ENCODE measurements around the gene ARHGEF4. TPM values are rescaled to one million over a fixed set of nuclear protein-coding genes. Genes with fewer than 3 reads are reported as not detected.

Gene ARHGEF4
- polyA plus RNA-seq, 3 donors, result 0.05 TPM; not detected in 2

- Mint-ChIP-seq H3K4me3 (no peak overlapping the region), H3K36me3 (no peaks in the 10 kb centered on the region), H3K4me1 (no peaks in the 10 kb centered on the region), H3K9me3 (peaks cover 5 to 16% (median 11%) of the 10 kb centered on the region in 7 donors), H3K27me3 (ENCODE audit: low read depth in 3 of 3) (peaks cover 9 to 25% (median 24%) of the 10 kb centered on the region in 3 donors), H3K27ac (no peak overlapping the region)
- DNase-seq, result no peak
- no peak overlapping the region for H3K27ac ChIP-seq (ENCODE audit: low read depth in 1 of 2, low read length in 2 of 2)
- H3K4me3 ChIP-seq (replicated peaks in 1 of 3; ENCODE audit: low read depth in 2 of 3, low read length in 3 of 3), result no peak overlapping the region
- H3K36me3 ChIP-seq (replicated peaks in 1 of 2; ENCODE audit: control insufficient read depth in 1 of 2, insufficient read depth in 2 of 2, low read length in 2 of 2), result no peaks in the 10 kb centered on the region
- no peaks in the 10 kb centered on the region for H3K4me1 ChIP-seq (ENCODE audit: control insufficient read depth in 1 of 2, insufficient read depth in 2 of 2, low read length in 2 of 2)
- no peak overlapping the region for H3K9ac ChIP-seq (ENCODE audit: insufficient read depth, low read length, poor library complexity, severe bottlenecking)
- no peaks in the 10 kb centered on the region for H4K20me1 ChIP-seq (ENCODE audit: insufficient read depth, low read length)
- TF ChIP-seq, protein P1, sequence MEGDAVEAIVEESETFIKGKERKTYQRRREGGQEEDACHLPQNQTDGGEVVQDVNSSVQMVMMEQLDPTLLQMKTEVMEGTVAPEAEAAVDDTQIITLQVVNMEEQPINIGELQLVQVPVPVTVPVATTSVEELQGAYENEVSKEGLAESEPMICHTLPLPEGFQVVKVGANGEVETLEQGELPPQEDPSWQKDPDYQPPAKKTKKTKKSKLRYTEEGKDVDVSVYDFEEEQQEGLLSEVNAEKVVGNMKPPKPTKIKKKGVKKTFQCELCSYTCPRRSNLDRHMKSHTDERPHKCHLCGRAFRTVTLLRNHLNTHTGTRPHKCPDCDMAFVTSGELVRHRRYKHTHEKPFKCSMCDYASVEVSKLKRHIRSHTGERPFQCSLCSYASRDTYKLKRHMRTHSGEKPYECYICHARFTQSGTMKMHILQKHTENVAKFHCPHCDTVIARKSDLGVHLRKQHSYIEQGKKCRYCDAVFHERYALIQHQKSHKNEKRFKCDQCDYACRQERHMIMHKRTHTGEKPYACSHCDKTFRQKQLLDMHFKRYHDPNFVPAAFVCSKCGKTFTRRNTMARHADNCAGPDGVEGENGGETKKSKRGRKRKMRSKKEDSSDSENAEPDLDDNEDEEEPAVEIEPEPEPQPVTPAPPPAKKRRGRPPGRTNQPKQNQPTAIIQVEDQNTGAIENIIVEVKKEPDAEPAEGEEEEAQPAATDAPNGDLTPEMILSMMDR (IDR thresholded peaks at IDR 0.05), result no peak
- intact Hi-C loops (cut with micrococcal nuclease), result no loop called here
- no peak overlapping the region for H2AFZ ChIP-seq (ENCODE audit: insufficient read depth, low read depth, low read length, poor library complexity, severe bottlenecking)
- no peak overlapping the region for H3K4me2 ChIP-seq (replicated peaks; ENCODE audit: extremely low read depth, low read length, poor library complexity, severe bottlenecking)
- no peaks in the 10 kb centered on the region for H3K79me2 ChIP-seq (ENCODE audit: insufficient read depth, low read length)
- WGBS (ENCODE audit: insufficient coverage), result 96% methylated on average over 6 of the region's 12 CpGs
- no peaks in the 10 kb centered on the region for H3K27me3 ChIP-seq (ENCODE audit: control insufficient read depth in 2 of 2, insufficient read depth in 2 of 2, low read length in 2 of 2)
- H3K9me3 ChIP-seq (replicated peaks in 1 of 2; ENCODE audit: control insufficient read depth in 1 of 2, insufficient read depth in 1 of 2, low read length in 2 of 2), result peaks cover 6 to 9% of the 10 kb centered on the region in 2 donors
These were observed 191.1 kb downstream of the ARHGEF4 start for GRCh38 chr2:131027566-131028528.

- no peaks in the 10 kb centered on the region for H3K36me3 Mint-ChIP-seq
These were observed 193.1 kb downstream of the ARHGEF4 start for GRCh38 chr2:131029812-131030211.

More at GRCh38 chr2:131029812-131030211, 193.1 kb downstream of the ARHGEF4 start:
- Mint-ChIP-seq H3K27me3 (ENCODE audit: low read depth in 3 of 3) (peaks cover 25 to 38% (median 32%) of the 10 kb centered on the region in 3 donors), H3K27ac (no peak overlapping the region), H3K4me1 (no peaks in the 10 kb centered on the region), H3K4me3 (no peak overlapping the region), H3K9me3 (peaks cover 5 to 16% (median 11%) of the 10 kb centered on the region in 7 donors)
- no peak overlapping the region for H3K9ac ChIP-seq (ENCODE audit: insufficient read depth, low read length, poor library complexity, severe bottlenecking)
- TF ChIP-seq, protein P1 (IDR thresholded peaks at IDR 0.05), result no peak
- no peak for DNase-seq
- H3K36me3 ChIP-seq (replicated peaks in 1 of 2; ENCODE audit: control insufficient read depth in 1 of 2, insufficient read depth in 2 of 2, low read length in 2 of 2), result no peaks in the 10 kb centered on the region
- H3K4me1 ChIP-seq (ENCODE audit: control insufficient read depth in 1 of 2, insufficient read depth in 2 of 2, low read length in 2 of 2), result no peaks in the 10 kb centered on the region
- H3K27ac ChIP-seq (ENCODE audit: low read depth in 1 of 2, low read length in 2 of 2), result no peak overlapping the region
- H3K4me3 ChIP-seq (replicated peaks in 1 of 3; ENCODE audit: low read depth in 2 of 3, low read length in 3 of 3), result no peak overlapping the region
- H4K20me1 ChIP-seq (ENCODE audit: insufficient read depth, low read length), result no peaks in the 10 kb centered on the region
- no peak overlapping the region for H2AFZ ChIP-seq (ENCODE audit: insufficient read depth, low read depth, low read length, poor library complexity, severe bottlenecking)
- H3K27me3 ChIP-seq (ENCODE audit: control insufficient read depth in 2 of 2, insufficient read depth in 2 of 2, low read length in 2 of 2), result peaks cover 8 to 16% of the 10 kb centered on the region in 2 donors
- intact Hi-C loops (cut with micrococcal nuclease), result no loop called here
- H3K79me2 ChIP-seq (ENCODE audit: insufficient read depth, low read length), result no peaks in the 10 kb centered on the region
- 75% methylated on average over 6 of the region's 8 CpGs for WGBS (ENCODE audit: insufficient coverage)
- no peak overlapping the region for H3K4me2 ChIP-seq (replicated peaks; ENCODE audit: extremely low read depth, low read length, poor library complexity, severe bottlenecking)
- H3K9me3 ChIP-seq (replicated peaks in 1 of 2; ENCODE audit: control insufficient read depth in 1 of 2, insufficient read depth in 1 of 2, low read length in 2 of 2), result peaks cover 6 to 9% of the 10 kb centered on the region in 2 donors

Measured in CD14-positive monocyte (primary cell).